ENCODE results near the gene HKDC1.
A peak's percentile ranks its signal among the peaks of the same experiment; 100 is the strongest.

Gene HKDC1

GRCh38 chr10:69217119-69217754, 2.9 kb upstream of the HKDC1 start:
- no peak overlapping the region for H3K4me3 ChIP-seq (ENCODE audit: low read depth, low read length)
- no peak for TF ChIP-seq CTCF (IDR thresholded peaks at IDR 0.05; ENCODE audit: borderline replicate concordance, insufficient read depth, low read depth, low read length)

GRCh38 chr10:69218831-69219230, 1.3 kb upstream of the HKDC1 start:
- no peak for TF ChIP-seq CTCF (IDR thresholded peaks at IDR 0.05; ENCODE audit: borderline replicate concordance, insufficient read depth, low read depth, low read length)
- no peak overlapping the region for H3K4me3 ChIP-seq (ENCODE audit: low read depth, low read length)

GRCh38 chr10:69220507-69220906, 375 bp downstream of the HKDC1 start:
- no peak for TF ChIP-seq CTCF (IDR thresholded peaks at IDR 0.05; ENCODE audit: borderline replicate concordance, insufficient read depth, low read depth, low read length)
- no peak overlapping the region for H3K4me3 ChIP-seq (ENCODE audit: low read depth, low read length)

GRCh38 chr10:69222157-69223027, 2.3 kb downstream of the HKDC1 start:
- TF ChIP-seq CTCF (IDR thresholded peaks at IDR 0.05; ENCODE audit: borderline replicate concordance, insufficient read depth, low read depth, low read length) = peak; percentile 66
- H3K4me3 ChIP-seq (ENCODE audit: low read depth, low read length) = peak overlapping the region; percentile 16

- no peak overlapping the region for H3K4me3 ChIP-seq (ENCODE audit: low read depth, low read length)
- no peak for TF ChIP-seq CTCF (IDR thresholded peaks at IDR 0.05; ENCODE audit: borderline replicate concordance, insufficient read depth, low read depth, low read length)
Observed at GRCh38 chr10:69223028-69223342, 2.9 kb downstream of the HKDC1 start.

- TF ChIP-seq CTCF (IDR thresholded peaks at IDR 0.05; ENCODE audit: borderline replicate concordance, insufficient read depth, low read depth, low read length) = no peak
- no peak overlapping the region for H3K4me3 ChIP-seq (ENCODE audit: low read depth, low read length)
Observed at GRCh38 chr10:69224862-69225657, 4.9 kb downstream of the HKDC1 start.

Data from GM12875 (cell line).